H9 (cell line): ENCODE data around the gene YAP1. TPM values are rescaled to one million over a fixed set of nuclear protein-coding genes. Genes with fewer than 3 reads are reported as not detected.

Experiments used
- DNase-seq: peaks from one replicate; pipeline ENCODE4 v3.0.0-alpha.2; 2017
- H2AFZ ChIP-seq: one replicate; pipeline ENCODE4 v1.6.1; 2013; ENCODE audit warnings: mild to moderate bottlenecking, low read length, control low read depth, moderate library complexity
- H2AK5ac ChIP-seq: 2 replicates; pipeline ENCODE4 v1.6.1; 2013; ENCODE audit warnings: low read length, control low read depth, mixed read lengths; ENCODE audit not compliant: insufficient read length
- H2BK120ac ChIP-seq: one replicate; pipeline ENCODE4 v1.6.1; 2013; ENCODE audit warnings: low read depth, mild to moderate bottlenecking, low read length, control low read depth, inconsistent platforms; ENCODE audit not compliant: poor library complexity, severe bottlenecking
- H2BK12ac ChIP-seq: 2 replicates; pipeline ENCODE4 v1.6.1; 2013; ENCODE audit warnings: low read length, control low read depth, mixed read lengths, low read depth; ENCODE audit not compliant: insufficient read length
- H2BK15ac ChIP-seq: 2 replicates; pipeline ENCODE4 v1.6.1; 2013; ENCODE audit warnings: low read depth, low read length, control low read depth
- H2BK20ac ChIP-seq: one replicate; pipeline ENCODE4 v1.6.1; 2013; ENCODE audit warnings: low read depth, mild to moderate bottlenecking, low read length, control low read depth, inconsistent platforms; ENCODE audit not compliant: poor library complexity, severe bottlenecking
- H2BK5ac ChIP-seq: 2 replicates; pipeline ENCODE4 v1.6.1; 2013; ENCODE audit warnings: low read length, control low read depth, mixed read lengths; ENCODE audit not compliant: insufficient read length
- H3K14ac ChIP-seq: 2 replicates; pipeline ENCODE4 v1.6.1; 2013; ENCODE audit warnings: low read length, control low read depth; ENCODE audit not compliant: insufficient read depth
- H3K18ac ChIP-seq: 2 replicates; pipeline ENCODE4 v1.6.1; 2013; ENCODE audit warnings: low read depth, mild to moderate bottlenecking, mixed read lengths, low read length, control low read depth; ENCODE audit not compliant: insufficient read length
- H3K23ac ChIP-seq: 2 replicates; pipeline ENCODE4 v1.6.1; 2013; ENCODE audit warnings: low read length, control low read depth, mixed read lengths, low read depth; ENCODE audit not compliant: insufficient read length
- H3K23me2 ChIP-seq: 2 replicates; pipeline ENCODE4 v1.6.1; 2013; ENCODE audit warnings: low read depth, mild to moderate bottlenecking, mixed read lengths, low read length, control low read depth; ENCODE audit not compliant: insufficient read length, poor library complexity, severe bottlenecking
- H3K27ac ChIP-seq: 2 replicates; pipeline ENCODE4 v1.5.1; 2013; ENCODE audit warnings: low read length, control low read depth, mixed read lengths, low read depth; ENCODE audit not compliant: insufficient read length
- H3K27me3 ChIP-seq: 2 replicates; pipeline ENCODE4 v1.6.1; 2013; ENCODE audit warnings: low read length, control low read depth, inconsistent platforms; ENCODE audit not compliant: insufficient read depth
- H3K4ac ChIP-seq: 2 replicates; pipeline ENCODE4 v1.6.1; 2013; ENCODE audit warnings: low read depth, mild to moderate bottlenecking, control low read depth, inconsistent platforms, low read length, moderate library complexity
- H3K4me1 ChIP-seq: 2 replicates; pipeline ENCODE4 v1.6.1; 2013; ENCODE audit warnings: low read length, control low read depth, inconsistent platforms; ENCODE audit not compliant: insufficient read depth
- H3K4me2 ChIP-seq: 2 replicates; pipeline ENCODE4 v1.6.1; 2013; ENCODE audit warnings: low read length, control low read depth, mixed read lengths; ENCODE audit not compliant: insufficient read length, insufficient read depth
- H3K56ac ChIP-seq: 2 replicates; pipeline ENCODE4 v1.6.1; 2013; ENCODE audit warnings: low read depth, mild to moderate bottlenecking, mixed read lengths, low read length, control low read depth; ENCODE audit not compliant: insufficient read length
- H3K79me1 ChIP-seq: 2 replicates; pipeline ENCODE4 v1.6.1; 2013; ENCODE audit warnings: low read depth, mild to moderate bottlenecking, moderate library complexity, low read length, control low read depth, inconsistent platforms; ENCODE audit not compliant: insufficient read depth, poor library complexity, severe bottlenecking
- H3K79me2 ChIP-seq: 2 replicates; pipeline ENCODE4 v1.6.1; 2013; ENCODE audit warnings: low read length, control low read depth, inconsistent platforms; ENCODE audit not compliant: insufficient read depth
- H3K9ac ChIP-seq: 2 replicates; pipeline ENCODE4 v1.6.1; 2013; ENCODE audit warnings: low read length, control low read depth, mixed read lengths; ENCODE audit not compliant: insufficient read length; ENCODE audit errors: extremely low read depth
- H3K9me3 ChIP-seq: one replicate; pipeline ENCODE4 v1.6.1; 2013; ENCODE audit warnings: low read depth, low read length, inconsistent platforms; ENCODE audit not compliant: control insufficient read depth
- H3T11ph ChIP-seq: one replicate; pipeline ENCODE4 v1.6.1; 2013; ENCODE audit warnings: mild to moderate bottlenecking, low read length, control low read depth, inconsistent platforms
- H4K20me1 ChIP-seq: one replicate; pipeline ENCODE4 v1.6.1; 2013; ENCODE audit not compliant: control insufficient read depth, insufficient read length, insufficient read depth
- H4K5ac ChIP-seq: 2 replicates; pipeline ENCODE4 v1.6.1; 2013; ENCODE audit warnings: low read depth, mild to moderate bottlenecking, mixed read lengths, low read length, control low read depth; ENCODE audit not compliant: insufficient read length
- H4K8ac ChIP-seq: replicated peaks from 2 replicates; pipeline ENCODE4 v1.6.1; 2013; ENCODE audit warnings: low read length, control low read depth, mixed read lengths, low read depth; ENCODE audit not compliant: insufficient read length
- H4K91ac ChIP-seq: 2 replicates; pipeline ENCODE4 v1.6.1; 2013; ENCODE audit warnings: low read depth, mild to moderate bottlenecking, moderate library complexity, mixed read lengths, low read length, control low read depth; ENCODE audit not compliant: insufficient read length
- H3K27ac Mint-ChIP-seq, 3 experiments: 2 replicates in 2 of 3; 3 replicates in 1 of 3; pipeline ENCODE4 v1.8.0; 2020 to 2021; ENCODE audit warnings: mixed read lengths in 3 of 3, mild to moderate bottlenecking in 1 of 3, moderate library complexity in 1 of 3
- H3K27me3 Mint-ChIP-seq: 2 replicates; pipeline ENCODE4 v1.8.0; 2021; ENCODE audit warnings: low read depth, mild to moderate bottlenecking, moderate library complexity, mixed read lengths
- H3K36me3 Mint-ChIP-seq, 3 experiments: 2 replicates in 2 of 3; 3 replicates in 1 of 3; pipeline ENCODE4 v1.8.0; 2020 to 2021; ENCODE audit warnings: low read depth in 3 of 3, mixed read lengths in 3 of 3; ENCODE audit not compliant: insufficient read depth in 1 of 3
- H3K4me1 Mint-ChIP-seq, 2 experiments: 2 replicates each; pipeline ENCODE4 v1.8.0; 2020; ENCODE audit warnings: mixed read lengths in 2 of 2
- H3K4me3 Mint-ChIP-seq, 2 experiments: 2 replicates in 1 of 2; 3 replicates in 1 of 2; pipeline ENCODE4 v1.8.0; 2020 to 2021; ENCODE audit warnings: mild to moderate bottlenecking in 2 of 2, mixed read lengths in 2 of 2, moderate library complexity in 1 of 2
- H3K9me3 Mint-ChIP-seq, 2 experiments: 2 replicates in 1 of 2; 3 replicates in 1 of 2; pipeline ENCODE4 v1.8.0; 2020; ENCODE audit warnings: mild to moderate bottlenecking in 2 of 2, mixed read lengths in 2 of 2, moderate library complexity in 1 of 2
- CTCF ChIP-seq: fragments of 200-600 bp; sonication (generic); conservative IDR thresholded peaks from 3 replicates; pipeline ENCODE4 v1.8.0; 2021; ENCODE audit warnings: antibody characterized with exemption, mild to moderate bottlenecking
- WGBS: extraction: QIAGEN DNeasy Blood & Tissue Kit; methylation state at CpG from one replicate; pipeline ENCODE4 v1.1.7; 2013; ENCODE audit warnings: missing lambda C conversion rate, low lambda C conversion rate, mixed read lengths; ENCODE audit not compliant: insufficient read length; ENCODE audit errors: extremely low coverage; 5-methylcytosine and 5-hydroxymethylcytosine counted together
- total RNA-seq: library from RNA; stranded (reverse); gene quantifications from 2 replicates; pipeline ENCODE4 v1.2.1, GENCODE V29; 2021

Gene YAP1
- total RNA-seq, 1 experiment from 2014 or later, result 124 TPM

GRCh38 chr11:102244681-102245409 is 134.6 kb downstream of the YAP1 start:
- H2BK15ac ChIP-seq, result no peak overlapping the region
- H4K5ac ChIP-seq, result no peak overlapping the region
- no peak overlapping the region for H2BK12ac ChIP-seq
- no peak overlapping the region for H2AFZ ChIP-seq
- H4K8ac ChIP-seq, result no peak overlapping the region
- H3K9ac ChIP-seq, result no peak overlapping the region
- peaks cover 0 to 4% (median 0%) of the 10 kb centered on the region in 3 experiments; a peak in 2 of 7 replicates for H3K36me3 Mint-ChIP-seq
- H3K79me1 ChIP-seq, result no peaks in the 10 kb centered on the region
- no peaks in the 10 kb centered on the region for H3K23me2 ChIP-seq
- no peaks in the 10 kb centered on the region for H3K79me2 ChIP-seq
- DNase-seq, result no peak
- H2BK20ac ChIP-seq, result no peak overlapping the region
- no peak overlapping the region for H3K4me3 Mint-ChIP-seq
- H3T11ph ChIP-seq, result no peak overlapping the region
- H3K14ac ChIP-seq, result no peak overlapping the region
- H3K27me3 Mint-ChIP-seq, result no peaks in the 10 kb centered on the region; the same call in 1 of the 2 replicates
- H3K23ac ChIP-seq, result no peak overlapping the region
- H4K91ac ChIP-seq, result no peak overlapping the region
- no peak overlapping the region for H3K56ac ChIP-seq
- H3K4me1 Mint-ChIP-seq, result peaks cover 0 to 4% of the 10 kb centered on the region in 2 experiments; a peak in 3 of 4 replicates
- H4K20me1 ChIP-seq, result no peaks in the 10 kb centered on the region
- no peak overlapping the region for H3K27ac Mint-ChIP-seq
- 0 out of 2 replicates have a peak, but pooled peaks cover 3% of the 10 kb centered on the region for H3K4me1 ChIP-seq
- H3K9me3 ChIP-seq, result no peaks in the 10 kb centered on the region
- no peak overlapping the region for H3K27ac ChIP-seq
- no peak overlapping the region for H3K4me2 ChIP-seq
- H2AK5ac ChIP-seq, result no peak overlapping the region
- no peaks in the 10 kb centered on the region for H3K27me3 ChIP-seq
- H2BK5ac ChIP-seq, result no peak overlapping the region
- no peak overlapping the region for H3K18ac ChIP-seq
- no peak overlapping the region for H2BK120ac ChIP-seq
- no peaks in the 10 kb centered on the region for H3K9me3 Mint-ChIP-seq
- no peak for TF ChIP-seq CTCF
- no peak overlapping the region for H3K4ac ChIP-seq
- no CpG with 5 or more reads among the region's 5 CpGs for WGBS
